Adrenal gland (tissue), 5 donors: ENCODE measurements around the gene NAALADL2.

ENCODE experiments used
- CTCF ChIP-seq, 6 experiments: fragments of 450-650 bp in 4 of 6; fragments of 200-600 bp in 2 of 6; sonication (generic) in 1 of 6; IDR thresholded peaks; 1 replicate in 5 of 6; 2 replicates in 1 of 6; pipeline versions ENCODE4 v1.5.1 to v1.8.0; 2016 to 2021; ENCODE audit warnings: antibody characterized with exemption in 6 of 6, mild to moderate bottlenecking in 2 of 6, moderate library complexity in 1 of 6
- POLR2A ChIP-seq, 2 donors: fragments of 450-650 bp; IDR thresholded peaks; one replicate each; pipeline ENCODE4 v1.6.1; 2017; ENCODE audit warnings: antibody characterized with exemption in 2 of 2, mild to moderate bottlenecking in 2 of 2, moderate library complexity in 1 of 2
- donor health status: DM: no; HTN: no; CAD: no.

- TF ChIP-seq CTCF (IDR thresholded peaks at IDR 0.05) (no peak), POLR2A (IDR thresholded peaks at IDR 0.05) (no peak)
Measured at GRCh38 chr3:175836617-175837016, 977.5 kb downstream of the NAALADL2 start.
